Activated T-cell treated with anti-CD3 and anti-CD28 coated beads, Interleukin-2, amount 50 U/mL, for 24 hours (primary cell): Measurements from ENCODE around the gene ERI2.

ENCODE experiments used
- DNase-seq: peaks from one replicate; pipeline ENCODE4 v3.0.0-alpha.2; 2020
- H3K27ac Mint-ChIP-seq: 2 replicates; pipeline ENCODE4 v1.8.0; 2020; ENCODE audit warnings: mild to moderate bottlenecking, mixed read lengths
- H3K27me3 Mint-ChIP-seq: 2 replicates; pipeline ENCODE4 v1.8.0; 2020; ENCODE audit warnings: mixed read lengths
- H3K36me3 Mint-ChIP-seq: 2 replicates; pipeline ENCODE4 v1.8.0; 2020; ENCODE audit warnings: low read depth, mixed read lengths
- H3K4me1 Mint-ChIP-seq: 2 replicates; pipeline ENCODE4 v1.8.0; 2020; ENCODE audit warnings: low read depth, mixed read lengths
- H3K4me3 Mint-ChIP-seq: 2 replicates; pipeline ENCODE4 v1.8.0; 2020; ENCODE audit warnings: mild to moderate bottlenecking, moderate library complexity, mixed read lengths
- H3K9me3 Mint-ChIP-seq: 2 replicates; pipeline ENCODE4 v1.8.0; 2020; ENCODE audit warnings: mixed read lengths

ERI2 gene, protein sequence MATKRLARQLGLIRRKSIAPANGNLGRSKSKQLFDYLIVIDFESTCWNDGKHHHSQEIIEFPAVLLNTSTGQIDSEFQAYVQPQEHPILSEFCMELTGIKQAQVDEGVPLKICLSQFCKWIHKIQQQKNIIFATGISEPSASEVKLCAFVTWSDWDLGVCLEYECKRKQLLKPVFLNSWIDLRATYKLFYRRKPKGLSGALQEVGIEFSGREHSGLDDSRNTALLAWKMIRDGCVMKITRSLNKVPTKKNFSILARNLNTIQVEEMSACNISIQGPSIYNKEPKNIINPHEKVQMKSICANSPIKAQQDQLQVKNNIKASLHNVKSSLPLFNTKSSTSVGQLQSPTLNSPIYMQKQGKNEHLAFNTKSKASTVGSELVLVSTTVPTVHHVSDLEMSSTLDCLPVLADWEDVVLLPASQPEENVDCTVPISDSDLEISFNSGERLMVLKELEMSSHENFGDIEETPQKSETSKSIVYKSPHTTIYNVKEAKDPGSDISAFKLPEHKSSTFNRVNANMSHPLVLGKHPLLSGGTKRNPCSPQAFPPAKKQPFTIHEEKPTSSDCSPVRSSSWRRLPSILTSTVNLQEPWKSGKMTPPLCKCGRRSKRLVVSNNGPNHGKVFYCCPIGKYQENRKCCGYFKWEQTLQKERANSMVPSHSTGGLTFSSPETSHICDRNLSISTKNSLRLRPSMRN

DNA sequence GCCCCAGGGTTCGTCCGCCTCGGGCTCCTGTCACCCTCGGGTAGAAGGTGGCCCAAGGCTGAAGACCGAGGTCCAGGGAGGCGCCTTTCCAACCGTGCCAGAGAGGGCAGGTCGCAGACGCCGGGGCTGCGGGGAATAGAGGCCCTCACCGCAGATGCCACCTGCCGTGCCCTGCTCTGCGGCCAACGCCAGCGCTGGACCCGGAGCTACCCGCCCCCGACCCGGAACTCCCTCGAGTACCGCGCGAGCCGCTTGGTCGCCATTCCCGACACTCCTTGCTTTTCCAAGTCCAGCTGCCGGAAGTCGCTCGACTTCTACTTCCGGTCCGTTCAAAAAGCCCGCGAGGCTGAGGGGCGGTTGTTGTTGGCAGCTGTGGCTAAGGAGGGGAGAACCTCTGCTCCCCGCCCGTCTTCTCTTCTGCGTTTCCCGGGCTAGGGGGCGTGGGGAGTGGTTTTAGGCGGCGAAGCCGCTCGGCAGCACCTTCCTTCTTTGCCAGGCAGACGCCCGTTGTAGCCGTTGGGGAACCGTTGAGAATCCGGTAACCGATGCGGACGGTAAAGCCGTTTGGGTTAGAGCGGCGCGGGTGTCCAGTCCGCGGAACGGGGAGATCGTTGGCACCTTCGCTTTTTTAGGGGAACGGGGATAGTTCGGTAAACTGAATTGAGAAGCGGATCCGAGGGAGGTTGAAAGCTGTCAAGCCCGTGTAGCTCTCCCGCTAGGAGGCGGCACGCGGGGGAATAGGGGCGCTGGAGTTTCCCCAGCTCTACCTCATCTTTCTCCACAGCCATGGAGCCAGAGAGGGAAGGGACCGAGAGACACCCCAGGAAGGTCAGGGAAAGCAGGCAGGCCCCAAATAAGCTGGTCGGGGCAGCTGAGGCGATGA lies at the start of gene ERI2, which contains the start of gene REXO5:
Gene ERI2 (minus strand): TSS at position 305 of the 883 bp plus-strand sequence. CDS start 42 bp downstream, at position 263.
Gene REXO5 (plus strand): TSS at position 360 of the 883 bp plus-strand sequence. CDS start 427 bp downstream, at position 787.
- Mint-ChIP-seq H3K36me3 (peaks cover 20% of the 10 kb centered on the region), H3K4me3 (peak within 1 kb of the TSS; percentile 93), H3K27ac (peak within 1 kb of the TSS; percentile 95), H3K4me1 (peaks cover 21% of the 10 kb centered on the region), H3K27me3 (no peaks in the 10 kb centered on the region), H3K9me3 (no peaks in the 10 kb centered on the region)
- peak; percentile 87 for DNase-seq

DNA sequence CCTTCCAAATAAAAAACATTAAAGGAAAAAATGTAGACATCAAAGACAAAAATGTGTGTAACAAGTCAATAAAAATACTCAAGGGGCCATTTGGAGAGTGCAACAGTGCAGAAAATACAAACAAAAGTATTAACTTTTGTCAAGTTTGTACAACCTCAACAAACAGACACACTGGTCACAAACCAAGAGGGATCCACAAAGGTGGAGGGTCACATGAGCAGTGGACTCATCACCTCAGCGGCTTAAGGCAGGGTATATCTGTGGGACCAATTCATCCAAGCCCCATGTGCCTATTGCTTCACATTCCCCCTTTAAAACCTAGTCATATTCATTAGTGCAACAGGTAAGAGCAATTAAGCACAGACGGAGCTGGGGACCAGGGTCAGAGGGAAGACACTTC lies 48.7 kb upstream of the ERI2 start:
- no peaks in the 10 kb centered on the region for H3K9me3 Mint-ChIP-seq
- DNase-seq: no peak
- peaks cover 4% of the 10 kb centered on the region for H3K4me1 Mint-ChIP-seq
- no peaks in the 10 kb centered on the region for H3K27me3 Mint-ChIP-seq
- H3K36me3 Mint-ChIP-seq: peaks cover 42% of the 10 kb centered on the region
- no peak overlapping the region for H3K4me3 Mint-ChIP-seq
- no peak overlapping the region for H3K27ac Mint-ChIP-seq

DNA sequence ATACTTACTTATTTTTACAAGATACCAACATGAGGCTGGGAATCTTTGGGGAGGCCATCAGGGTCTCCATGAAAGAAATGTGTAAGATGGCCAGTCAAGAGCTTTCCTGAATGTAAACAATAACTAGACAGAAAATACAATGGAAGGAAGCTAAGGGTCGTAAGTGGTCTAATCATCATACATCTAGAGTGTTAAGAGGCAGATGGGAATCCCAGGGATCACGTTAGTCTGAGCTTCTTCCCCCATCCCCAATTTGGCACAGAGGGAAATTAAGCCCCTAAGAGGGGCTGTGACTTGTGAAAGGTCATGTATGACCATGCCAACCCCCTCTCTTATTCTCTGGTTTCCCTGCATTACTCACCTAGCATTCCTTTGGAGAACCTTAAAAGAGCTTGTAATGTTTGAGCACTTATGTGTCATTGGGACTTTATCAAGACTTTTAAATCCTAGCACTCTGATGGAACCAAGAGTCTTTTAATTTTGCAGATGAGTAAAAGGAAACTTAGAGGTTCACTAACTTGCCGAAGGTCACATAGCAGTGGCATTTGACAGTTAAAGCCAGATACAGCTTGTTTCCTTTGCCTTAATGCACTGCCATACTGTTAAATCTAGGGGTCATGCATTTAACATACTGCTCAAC lies 47.8 kb upstream of the ERI2 start:
- Mint-ChIP-seq H3K9me3 (no peaks in the 10 kb centered on the region), H3K4me3 (no peak overlapping the region), H3K27me3 (no peaks in the 10 kb centered on the region), H3K27ac (peak overlapping the region; percentile 38), H3K4me1 (peaks cover 7% of the 10 kb centered on the region), H3K36me3 (peaks cover 33% of the 10 kb centered on the region)
- no peak for DNase-seq

DNA sequence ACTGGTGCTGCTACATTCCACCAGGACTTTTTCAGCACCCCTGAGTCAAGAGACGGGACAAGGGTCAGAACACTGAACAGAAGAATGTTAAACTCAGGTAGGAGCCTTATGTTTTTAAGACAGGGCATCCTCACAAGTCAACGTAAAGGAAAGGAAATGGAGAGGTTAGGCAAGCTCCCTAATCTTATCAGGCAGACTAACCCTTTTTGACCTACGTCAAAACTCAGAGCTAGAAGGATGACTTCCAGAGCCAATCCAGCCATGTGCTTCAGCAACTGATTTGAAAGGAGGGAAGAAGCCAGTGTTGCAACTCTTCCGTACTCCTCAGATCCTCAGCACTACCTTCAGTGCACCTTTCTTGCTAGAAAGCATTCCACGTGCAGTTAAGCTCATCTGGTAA lies 46.9 kb upstream of the ERI2 start:
- no peak for DNase-seq
- Mint-ChIP-seq H3K4me1 (peaks cover 7% of the 10 kb centered on the region), H3K9me3 (no peaks in the 10 kb centered on the region), H3K27me3 (no peaks in the 10 kb centered on the region), H3K36me3 (peaks cover 31% of the 10 kb centered on the region), H3K27ac (no peak overlapping the region), H3K4me3 (no peak overlapping the region)

DNA sequence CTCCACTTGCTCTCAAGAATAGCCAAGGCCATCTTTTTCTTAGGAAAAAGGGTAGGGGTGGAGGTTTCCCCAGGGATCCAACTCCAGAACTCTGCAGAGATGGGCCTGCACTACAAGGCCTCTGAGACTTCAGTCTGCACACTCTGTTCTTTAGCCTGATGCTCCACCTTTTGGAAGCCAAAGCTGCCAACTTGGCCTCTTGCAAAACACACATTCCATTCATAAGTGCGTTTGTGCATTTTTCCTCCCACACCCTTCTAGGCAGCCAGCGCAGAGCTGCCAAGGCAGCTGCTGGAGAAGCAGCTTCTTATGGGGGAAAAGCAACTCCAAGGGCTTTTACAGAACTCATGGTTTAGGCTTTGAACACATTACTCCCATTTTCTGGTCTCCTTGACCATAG lies 45.3 kb upstream of the ERI2 start:
- Mint-ChIP-seq H3K9me3 (no peaks in the 10 kb centered on the region), H3K27ac (no peak overlapping the region), H3K4me3 (no peak overlapping the region), H3K4me1 (peaks cover 7% of the 10 kb centered on the region), H3K36me3 (peaks cover 21% of the 10 kb centered on the region), H3K27me3 (no peaks in the 10 kb centered on the region)
- no peak for DNase-seq

DNA sequence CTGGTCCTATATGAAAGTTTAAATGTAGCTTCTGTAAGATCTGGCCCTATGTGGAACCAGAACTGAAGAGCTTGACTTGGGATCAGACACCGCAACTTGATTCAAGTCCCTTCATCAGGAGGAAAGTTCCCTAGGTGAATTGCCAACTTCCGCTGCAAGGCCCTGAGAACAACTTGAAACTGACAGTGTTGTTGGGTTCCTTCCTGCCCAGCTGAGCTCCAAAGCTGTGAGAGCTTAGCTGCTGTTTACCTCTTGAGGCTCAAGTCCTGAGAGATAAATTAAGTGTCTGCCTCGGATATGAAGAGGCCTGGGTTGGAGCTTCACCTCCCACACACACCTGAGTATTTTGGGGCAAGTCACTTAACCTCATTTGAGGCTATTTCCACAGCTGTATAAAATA lies 44.7 kb upstream of the ERI2 start:
- Mint-ChIP-seq H3K4me1 (peaks cover 7% of the 10 kb centered on the region), H3K36me3 (peaks cover 18% of the 10 kb centered on the region), H3K27ac (no peak overlapping the region), H3K9me3 (no peaks in the 10 kb centered on the region), H3K4me3 (no peak overlapping the region), H3K27me3 (no peaks in the 10 kb centered on the region)
- DNase-seq: no peak

DNA sequence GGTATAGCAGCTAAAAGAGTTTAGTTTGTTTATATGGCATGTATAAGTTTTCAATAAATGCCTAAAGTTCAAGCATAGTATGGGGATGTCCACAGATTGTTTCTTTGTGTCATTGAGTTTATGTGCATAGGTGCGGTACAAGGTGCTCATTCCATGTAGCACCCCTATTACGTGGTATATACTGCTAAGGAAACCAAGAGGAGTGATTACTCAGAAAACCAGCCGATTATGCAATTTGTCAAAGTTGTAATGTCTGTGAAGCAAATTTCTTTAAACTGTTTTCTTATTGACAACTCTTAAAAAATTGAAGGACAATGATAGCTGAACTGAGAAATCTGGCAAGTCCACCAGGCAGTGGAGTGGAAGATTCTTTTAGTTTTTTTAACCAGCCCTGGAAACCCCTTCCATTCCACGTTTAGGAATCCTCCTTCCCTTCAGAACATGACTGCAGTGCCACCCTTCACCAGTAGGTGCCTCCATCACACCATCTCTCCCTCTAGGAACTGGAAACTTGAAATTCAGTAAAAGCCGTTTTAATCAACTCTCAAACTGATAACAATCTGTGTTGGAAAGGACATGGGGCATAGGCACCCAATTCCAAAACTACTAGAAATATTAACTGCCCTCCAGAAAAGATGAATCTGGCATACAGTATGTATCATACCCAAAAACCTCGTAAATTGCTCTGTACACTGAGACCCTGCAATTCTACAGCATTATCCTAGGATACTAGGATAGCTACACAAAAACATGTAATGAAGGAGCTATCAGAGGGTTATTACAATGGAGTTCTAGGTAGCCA lies 43.5 kb upstream of the ERI2 start:
- Mint-ChIP-seq H3K27me3 (no peaks in the 10 kb centered on the region), H3K36me3 (peaks cover 14% of the 10 kb centered on the region), H3K4me1 (peaks cover 15% of the 10 kb centered on the region), H3K27ac (no peak overlapping the region), H3K9me3 (no peaks in the 10 kb centered on the region), H3K4me3 (no peak overlapping the region)
- DNase-seq: peak; percentile 80

DNA sequence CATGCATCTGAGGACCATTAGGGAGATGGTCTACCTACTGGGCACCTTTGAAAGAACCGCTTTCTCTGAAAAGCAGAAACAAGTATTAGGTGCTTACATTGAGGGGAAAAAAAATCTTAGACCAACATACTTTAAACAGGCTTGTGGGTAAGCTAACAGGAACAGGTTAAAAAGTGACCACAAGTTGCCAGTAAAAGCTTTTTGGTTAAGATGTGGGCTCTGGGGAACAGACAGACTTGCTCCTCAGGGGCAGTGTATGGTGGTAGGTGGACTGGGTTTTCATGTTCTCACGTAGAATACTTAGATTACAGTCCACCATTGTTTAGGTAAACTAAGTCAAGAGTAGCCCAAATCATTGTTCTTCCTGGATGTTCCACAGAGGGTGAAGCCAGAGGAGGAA lies 41.3 kb upstream of the ERI2 start:
- Mint-ChIP-seq H3K27me3 (no peaks in the 10 kb centered on the region), H3K36me3 (peaks cover 7% of the 10 kb centered on the region), H3K27ac (no peak overlapping the region), H3K9me3 (no peaks in the 10 kb centered on the region), H3K4me3 (no peak overlapping the region), H3K4me1 (peaks cover 31% of the 10 kb centered on the region)
- DNase-seq: no peak

DNA sequence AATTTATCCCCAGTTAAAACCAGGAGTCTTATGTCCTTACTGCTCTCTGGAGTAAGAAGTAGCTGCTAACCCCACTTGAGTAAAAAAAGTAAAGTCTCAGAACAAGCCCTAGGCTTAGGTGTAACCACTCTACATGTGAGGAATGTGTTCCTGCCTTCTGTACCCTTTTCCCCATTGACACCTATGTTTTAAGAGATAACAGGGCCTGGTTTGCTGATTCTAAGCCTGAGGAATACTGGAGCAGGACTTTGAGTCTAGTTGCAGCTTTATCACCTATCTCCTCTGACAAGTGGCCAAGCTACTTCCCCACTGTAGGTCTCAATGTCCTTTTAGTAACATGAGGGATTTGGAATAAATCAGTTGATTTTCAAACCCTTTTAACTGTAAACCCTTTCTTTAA lies 40.3 kb upstream of the ERI2 start:
- Mint-ChIP-seq H3K36me3 (peaks cover 7% of the 10 kb centered on the region), H3K4me3 (no peak overlapping the region), H3K4me1 (peaks cover 31% of the 10 kb centered on the region), H3K27me3 (no peaks in the 10 kb centered on the region), H3K27ac (no peak overlapping the region), H3K9me3 (no peaks in the 10 kb centered on the region)
- DNase-seq: no peak

DNA sequence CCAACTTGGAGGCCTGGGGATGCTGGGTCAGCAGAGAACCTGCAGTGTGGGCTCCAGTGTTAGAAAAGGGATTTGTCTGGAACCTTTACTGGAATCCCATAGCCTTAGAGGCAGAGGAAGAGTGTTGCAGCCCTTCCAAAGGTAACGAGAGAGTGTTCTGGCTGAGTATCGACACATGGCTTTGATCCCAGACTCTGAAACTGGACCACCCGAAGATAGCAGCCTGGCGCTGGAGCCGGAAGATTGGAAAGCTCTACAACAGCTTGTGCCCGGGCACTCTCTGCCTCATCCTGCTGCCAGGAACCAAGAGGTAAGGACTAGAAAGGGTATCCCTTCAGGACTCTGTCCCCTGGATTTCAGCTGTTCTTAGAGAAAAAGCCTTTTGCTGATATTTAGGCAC lies 39.8 kb upstream of the ERI2 start:
- H3K4me3 Mint-ChIP-seq: no peak overlapping the region
- no peaks in the 10 kb centered on the region for H3K9me3 Mint-ChIP-seq
- DNase-seq: no peak
- H3K27ac Mint-ChIP-seq: no peak overlapping the region
- H3K4me1 Mint-ChIP-seq: peaks cover 31% of the 10 kb centered on the region
- H3K27me3 Mint-ChIP-seq: no peaks in the 10 kb centered on the region
- peaks cover 7% of the 10 kb centered on the region for H3K36me3 Mint-ChIP-seq

DNA sequence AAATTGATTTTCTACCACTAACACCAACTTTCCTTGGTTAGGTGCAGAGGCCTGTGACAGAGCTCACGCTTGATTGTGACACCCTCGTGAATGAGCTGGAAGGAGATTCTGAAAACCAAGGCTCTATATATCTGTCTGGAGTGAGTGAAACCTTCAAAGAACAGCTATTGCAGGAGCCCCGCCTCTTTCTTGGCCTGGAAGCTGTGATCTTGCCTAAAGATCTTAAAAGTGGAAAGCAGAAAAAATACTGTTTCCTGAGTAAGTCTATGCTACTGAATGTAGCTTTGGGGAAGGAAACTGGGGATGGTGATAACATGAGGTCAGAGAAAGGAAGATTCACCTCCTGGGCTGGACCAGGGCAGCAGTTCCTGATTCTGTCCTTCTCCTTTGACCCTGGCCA lies 38.3 kb upstream of the ERI2 start:
- H3K4me1 Mint-ChIP-seq: peaks cover 26% of the 10 kb centered on the region
- H3K9me3 Mint-ChIP-seq: no peaks in the 10 kb centered on the region
- DNase-seq: no peak
- H3K4me3 Mint-ChIP-seq: no peak overlapping the region
- peak overlapping the region; percentile 88 for H3K27ac Mint-ChIP-seq
- peaks cover 14% of the 10 kb centered on the region for H3K36me3 Mint-ChIP-seq
- H3K27me3 Mint-ChIP-seq: no peaks in the 10 kb centered on the region

DNA sequence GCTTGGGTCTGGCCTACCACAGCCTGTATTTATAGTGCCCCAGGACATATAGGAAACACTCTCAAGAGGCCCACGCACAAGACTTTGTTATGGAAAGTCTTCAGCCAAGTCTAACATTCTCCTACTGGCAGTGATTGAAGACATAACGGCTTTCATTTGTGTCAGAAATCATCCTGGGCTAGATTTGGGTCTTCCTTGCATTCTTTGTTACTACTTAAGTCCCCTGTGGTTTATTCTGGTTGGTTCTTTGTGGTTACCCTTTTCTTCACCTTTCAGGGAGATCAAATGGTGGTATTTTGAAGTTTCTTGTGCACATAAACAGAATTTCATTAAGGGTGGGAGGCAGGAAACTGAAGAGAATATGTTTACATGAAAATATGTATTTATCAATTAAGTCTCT lies 37.8 kb upstream of the ERI2 start:
- H3K36me3 Mint-ChIP-seq: peaks cover 14% of the 10 kb centered on the region

DNA sequence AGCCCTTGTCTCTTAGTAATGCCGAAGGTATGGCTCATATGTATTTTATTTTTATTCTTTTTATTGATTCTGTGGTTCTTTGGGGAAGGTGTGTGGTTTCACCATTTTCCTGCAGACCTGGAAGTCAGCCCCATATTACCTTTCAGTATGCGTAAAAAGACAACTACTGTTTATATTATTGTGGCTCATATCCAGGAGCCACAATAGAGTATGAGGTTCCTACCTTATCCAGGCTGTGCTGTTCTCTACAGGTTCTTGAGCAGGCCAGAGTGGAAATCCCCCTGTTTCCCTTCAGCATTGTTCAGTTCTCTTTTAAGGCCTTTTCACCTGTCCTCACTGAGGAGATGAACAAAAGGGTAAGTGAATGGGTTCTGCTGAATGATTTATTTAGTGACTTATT lies 33.2 kb upstream of the ERI2 start:
- peaks cover 6% of the 10 kb centered on the region for H3K9me3 Mint-ChIP-seq
- DNase-seq: no peak
- no peak overlapping the region for H3K4me3 Mint-ChIP-seq
- no peaks in the 10 kb centered on the region for H3K27me3 Mint-ChIP-seq
- peaks cover 43% of the 10 kb centered on the region for H3K36me3 Mint-ChIP-seq
- peaks cover 15% of the 10 kb centered on the region for H3K4me1 Mint-ChIP-seq
- no peak overlapping the region for H3K27ac Mint-ChIP-seq

More for the DNA sequence above, 37.8 kb upstream of the ERI2 start:
- Mint-ChIP-seq H3K27me3 (no peaks in the 10 kb centered on the region), H3K9me3 (no peaks in the 10 kb centered on the region), H3K4me3 (no peak overlapping the region), H3K4me1 (peaks cover 26% of the 10 kb centered on the region), H3K27ac (peak overlapping the region; percentile 88)
- DNase-seq: no peak
